ENCODE measurements around the gene ANO10.

ANO10 gene

GRCh38 chr3:43343185-43343584, 278.6 kb downstream of the ANO10 start:
- TF ChIP-seq CREB1 (IDR thresholded peaks at IDR 0.05; ENCODE audit: low read depth) (no peak), ZBTB7A (IDR thresholded peaks at IDR 0.05; ENCODE audit: low read depth) (no peak), USF1 (IDR thresholded peaks at IDR 0.05) (no peak), TCF12 (IDR thresholded peaks at IDR 0.05; ENCODE audit: low read depth) (no peak), TAF1 (IDR thresholded peaks at IDR 0.05; ENCODE audit: low read depth) (no peak), NFIC (IDR thresholded peaks at IDR 0.05) (no peak), CEBPB (IDR thresholded peaks at IDR 0.05) (no peak), FOXM1 (IDR thresholded peaks at IDR 0.05; ENCODE audit: borderline replicate concordance, low read depth) (no peak), TEAD4 (IDR thresholded peaks at IDR 0.05) (no peak), RAD21 (IDR thresholded peaks at IDR 0.05; ENCODE audit: low read depth) (no peak), EGR1 (IDR thresholded peaks at IDR 0.05) (no peak), EP300 (IDR thresholded peaks at IDR 0.05; ENCODE audit: borderline replicate concordance) (no peak), YY1 (IDR thresholded peaks at IDR 0.05; ENCODE audit: low read depth) (no peak)
- TF ChIP-seq, protein P1, sequence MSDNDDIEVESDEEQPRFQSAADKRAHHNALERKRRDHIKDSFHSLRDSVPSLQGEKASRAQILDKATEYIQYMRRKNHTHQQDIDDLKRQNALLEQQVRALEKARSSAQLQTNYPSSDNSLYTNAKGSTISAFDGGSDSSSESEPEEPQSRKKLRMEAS (IDR thresholded peaks at IDR 0.05): no peak
- TF ChIP-seq, protein P2, sequence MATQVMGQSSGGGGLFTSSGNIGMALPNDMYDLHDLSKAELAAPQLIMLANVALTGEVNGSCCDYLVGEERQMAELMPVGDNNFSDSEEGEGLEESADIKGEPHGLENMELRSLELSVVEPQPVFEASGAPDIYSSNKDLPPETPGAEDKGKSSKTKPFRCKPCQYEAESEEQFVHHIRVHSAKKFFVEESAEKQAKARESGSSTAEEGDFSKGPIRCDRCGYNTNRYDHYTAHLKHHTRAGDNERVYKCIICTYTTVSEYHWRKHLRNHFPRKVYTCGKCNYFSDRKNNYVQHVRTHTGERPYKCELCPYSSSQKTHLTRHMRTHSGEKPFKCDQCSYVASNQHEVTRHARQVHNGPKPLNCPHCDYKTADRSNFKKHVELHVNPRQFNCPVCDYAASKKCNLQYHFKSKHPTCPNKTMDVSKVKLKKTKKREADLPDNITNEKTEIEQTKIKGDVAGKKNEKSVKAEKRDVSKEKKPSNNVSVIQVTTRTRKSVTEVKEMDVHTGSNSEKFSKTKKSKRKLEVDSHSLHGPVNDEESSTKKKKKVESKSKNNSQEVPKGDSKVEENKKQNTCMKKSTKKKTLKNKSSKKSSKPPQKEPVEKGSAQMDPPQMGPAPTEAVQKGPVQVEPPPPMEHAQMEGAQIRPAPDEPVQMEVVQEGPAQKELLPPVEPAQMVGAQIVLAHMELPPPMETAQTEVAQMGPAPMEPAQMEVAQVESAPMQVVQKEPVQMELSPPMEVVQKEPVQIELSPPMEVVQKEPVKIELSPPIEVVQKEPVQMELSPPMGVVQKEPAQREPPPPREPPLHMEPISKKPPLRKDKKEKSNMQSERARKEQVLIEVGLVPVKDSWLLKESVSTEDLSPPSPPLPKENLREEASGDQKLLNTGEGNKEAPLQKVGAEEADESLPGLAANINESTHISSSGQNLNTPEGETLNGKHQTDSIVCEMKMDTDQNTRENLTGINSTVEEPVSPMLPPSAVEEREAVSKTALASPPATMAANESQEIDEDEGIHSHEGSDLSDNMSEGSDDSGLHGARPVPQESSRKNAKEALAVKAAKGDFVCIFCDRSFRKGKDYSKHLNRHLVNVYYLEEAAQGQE (IDR thresholded peaks at IDR 0.05; ENCODE audit: low read depth): no peak

GRCh38 chr3:43341788-43342187, 280.0 kb downstream of the ANO10 start:
- TF ChIP-seq NFIC (IDR thresholded peaks at IDR 0.05) (no peak), CEBPB (IDR thresholded peaks at IDR 0.05) (no peak), EGR1 (IDR thresholded peaks at IDR 0.05) (no peak)

DNA sequence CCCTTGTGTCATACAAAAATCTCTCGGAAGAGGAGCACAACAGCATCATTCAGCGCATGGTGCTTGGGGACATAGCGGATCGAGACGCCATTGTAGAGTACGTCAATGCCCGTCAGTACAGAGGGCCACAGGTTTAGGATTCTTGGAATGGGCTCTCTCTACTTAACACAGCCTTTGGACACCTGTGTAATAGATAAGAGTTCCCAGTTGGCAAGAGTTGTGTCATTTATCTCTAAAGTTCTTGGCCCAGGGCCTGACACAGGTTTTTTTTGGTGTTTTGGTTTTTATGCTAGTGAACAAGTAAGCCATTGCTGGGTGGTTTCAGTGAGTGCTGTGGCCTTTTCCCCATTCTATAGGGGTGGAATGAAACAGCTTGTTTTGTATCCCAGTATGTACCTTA, 281.4 kb downstream of the ANO10 start:
- TF ChIP-seq YY1 (IDR thresholded peaks at IDR 0.05; ENCODE audit: low read depth): no peak
- TF ChIP-seq FOXM1 (IDR thresholded peaks at IDR 0.05; ENCODE audit: borderline replicate concordance, low read depth): no peak
- TF ChIP-seq NFIC (IDR thresholded peaks at IDR 0.05): no peak
- TF ChIP-seq TAF1 (IDR thresholded peaks at IDR 0.05; ENCODE audit: low read depth): no peak
- TF ChIP-seq EP300 (IDR thresholded peaks at IDR 0.05; ENCODE audit: borderline replicate concordance): no peak
- TF ChIP-seq, protein P1 (IDR thresholded peaks at IDR 0.05): no peak
- TF ChIP-seq, protein P2 (IDR thresholded peaks at IDR 0.05; ENCODE audit: low read depth): no peak
- no peak for TF ChIP-seq RAD21 (IDR thresholded peaks at IDR 0.05; ENCODE audit: low read depth)
- no peak for TF ChIP-seq EGR1 (IDR thresholded peaks at IDR 0.05)
- TF ChIP-seq TCF12 (IDR thresholded peaks at IDR 0.05; ENCODE audit: low read depth): no peak
- TF ChIP-seq TEAD4 (IDR thresholded peaks at IDR 0.05): no peak
- TF ChIP-seq CEBPB (IDR thresholded peaks at IDR 0.05): no peak
- no peak for TF ChIP-seq ZBTB7A (IDR thresholded peaks at IDR 0.05; ENCODE audit: low read depth)
- no peak for TF ChIP-seq CREB1 (IDR thresholded peaks at IDR 0.05; ENCODE audit: low read depth)
- TF ChIP-seq USF1 (IDR thresholded peaks at IDR 0.05): no peak

DNA sequence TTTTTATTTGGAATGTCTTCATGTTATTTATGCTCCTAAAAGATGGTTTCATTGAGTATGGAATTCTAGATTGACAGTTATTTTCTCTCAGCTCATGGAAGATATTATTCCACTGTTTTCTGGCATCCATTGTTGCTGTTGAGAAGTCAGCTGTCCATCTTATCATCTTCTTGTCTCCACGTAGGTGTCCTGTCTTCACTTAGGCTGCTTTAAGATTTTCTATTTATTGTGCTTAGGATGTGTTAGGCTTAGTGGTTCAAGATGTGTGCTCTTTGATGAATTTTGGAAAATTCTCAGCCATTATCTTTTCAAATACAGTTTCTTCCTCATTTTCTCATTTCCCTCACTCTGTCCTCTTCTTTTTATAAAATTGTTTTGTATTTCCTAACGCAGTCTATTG, 283.5 kb downstream of the ANO10 start:
- TF ChIP-seq YY1 (IDR thresholded peaks at IDR 0.05; ENCODE audit: low read depth) (no peak), TEAD4 (IDR thresholded peaks at IDR 0.05) (no peak), ZBTB7A (IDR thresholded peaks at IDR 0.05; ENCODE audit: low read depth) (no peak), USF1 (IDR thresholded peaks at IDR 0.05) (no peak), RAD21 (IDR thresholded peaks at IDR 0.05; ENCODE audit: low read depth) (no peak), CEBPB (IDR thresholded peaks at IDR 0.05) (no peak), CREB1 (IDR thresholded peaks at IDR 0.05; ENCODE audit: low read depth) (no peak), FOXM1 (IDR thresholded peaks at IDR 0.05; ENCODE audit: borderline replicate concordance, low read depth) (no peak), EGR1 (IDR thresholded peaks at IDR 0.05) (no peak), TAF1 (IDR thresholded peaks at IDR 0.05; ENCODE audit: low read depth) (no peak), TCF12 (IDR thresholded peaks at IDR 0.05; ENCODE audit: low read depth) (no peak), NFIC (IDR thresholded peaks at IDR 0.05) (no peak), EP300 (IDR thresholded peaks at IDR 0.05; ENCODE audit: borderline replicate concordance) (no peak)
- TF ChIP-seq, protein P1 (IDR thresholded peaks at IDR 0.05): no peak
- TF ChIP-seq, protein P2 (IDR thresholded peaks at IDR 0.05; ENCODE audit: low read depth): no peak
